H1 (cell line): ENCODE results near the gene GIMAP2.

Experiments used
- CTCF ChIP-seq, 3 experiments: IDR thresholded peaks; 1 replicate in 2 of 3; 2 replicates in 1 of 3; pipeline versions ENCODE4 v1.5.1 to v1.6.1; 2011; ENCODE audit warnings: low read length in 3 of 3, mild to moderate bottlenecking in 3 of 3, inconsistent platforms in 2 of 3, low read depth in 1 of 3, moderate library complexity in 1 of 3; ENCODE audit not compliant: insufficient read depth in 1 of 3; ENCODE audit errors: control extremely low read depth in 1 of 3
- FOSL1 ChIP-seq: IDR thresholded peaks from 2 replicates; pipeline ENCODE4 v1.6.1; 2011; ENCODE audit warnings: mild to moderate bottlenecking, low read depth, low read length, moderate library complexity; ENCODE audit not compliant: insufficient read depth
- POLR2AphosphoS5 ChIP-seq: IDR thresholded peaks from 2 replicates; pipeline ENCODE4 v1.6.1; 2011; ENCODE audit warnings: low read depth, low read length
- RFX5 ChIP-seq: IDR thresholded peaks from 2 replicates; pipeline ENCODE4 v1.6.1; 2011; ENCODE audit warnings: low read depth, low read length, improper control_type of control experiment, borderline replicate concordance
- TAF1 ChIP-seq: IDR thresholded peaks from 2 replicates; pipeline ENCODE4 v1.6.1; 2011; ENCODE audit warnings: mild to moderate bottlenecking, low read depth, low read length
- ZNF274 ChIP-seq: IDR thresholded peaks from 2 replicates; pipeline ENCODE4 v1.7.0; 2012; ENCODE audit warnings: low read length, borderline replicate concordance; ENCODE audit errors: extremely low read depth

DNA sequence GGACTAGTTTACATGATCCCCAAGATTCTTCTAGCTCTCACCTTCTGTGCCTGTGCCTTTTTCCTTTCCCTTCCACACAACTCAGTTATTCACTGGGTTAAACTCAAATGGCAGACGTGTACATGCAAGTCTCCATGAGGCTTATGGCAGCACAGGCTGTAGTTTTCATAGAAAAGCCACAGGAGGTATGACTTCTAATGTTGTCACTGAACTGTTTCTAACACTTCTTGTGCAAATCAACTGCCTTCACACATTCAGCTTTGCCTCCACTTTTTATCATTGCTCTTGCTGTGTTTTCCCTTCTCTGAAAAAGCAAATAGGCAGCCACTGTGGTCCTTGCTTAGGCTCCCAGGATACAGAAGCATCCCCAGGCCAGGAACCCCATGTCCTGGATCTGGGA is 46.4 kb downstream of the GIMAP2 start:
- TF ChIP-seq CTCF (IDR thresholded peaks at IDR 0.05; ENCODE audit: control extremely low read depth in 1 of 3, insufficient read depth in 1 of 3, low read depth in 1 of 3, low read length in 3 of 3) (no peak), ZNF274 (no peak), POLR2AphosphoS5 (no peak), FOSL1 (no peak), TAF1 (no peak), RFX5 (no peak)
